Smooth muscle cell (in vitro differentiated cells): Measurements from ENCODE around the gene CD164. TPM values are rescaled to one million over a fixed set of nuclear protein-coding genes. Genes with fewer than 3 reads are reported as not detected.

Experiments
- DNase-seq: peaks from one replicate; lab custom pipeline; 2025; ENCODE audit not compliant: unreplicated experiment; lab: John Stamatoyannopoulos, UW
- H2AFZ ChIP-seq: fragments of 200-600 bp; sonication (generic); 2 replicates; pipeline ENCODE4 v1.6.0; 2016; ENCODE audit warnings: antibody characterized with exemption, low read depth, mild to moderate bottlenecking
- H3F3A ChIP-seq: fragments of 200-600 bp; sonication (generic); 2 replicates; pipeline ENCODE4 v1.6.0; 2017; ENCODE audit warnings: antibody characterized with exemption, low read depth
- H3K27ac ChIP-seq: fragments of 200-600 bp; sonication (generic); 2 replicates; pipeline ENCODE4 v1.5.1; 2016; ENCODE audit warnings: low read depth, mild to moderate bottlenecking
- H3K27me3 ChIP-seq: fragments of 200-600 bp; sonication (generic); 2 replicates; pipeline ENCODE4 v1.6.1; 2016; ENCODE audit warnings: low read depth, mild to moderate bottlenecking
- H3K36me3 ChIP-seq: fragments of 200-600 bp; sonication (generic); 2 replicates; pipeline ENCODE4 v1.5.1; 2016; ENCODE audit warnings: low read depth
- H3K4me1 ChIP-seq: fragments of 200-600 bp; sonication (generic); 2 replicates; pipeline ENCODE4 v1.5.1; 2016; ENCODE audit warnings: low read depth
- H3K4me2 ChIP-seq: fragments of 200-600 bp; sonication (generic); 2 replicates; pipeline ENCODE4 v1.6.0; 2016; ENCODE audit warnings: mild to moderate bottlenecking
- H3K4me3 ChIP-seq: fragments of 200-600 bp; sonication (generic); 2 replicates; pipeline ENCODE4 v1.5.1; 2016; ENCODE audit warnings: mild to moderate bottlenecking
- H3K79me2 ChIP-seq: fragments of 200-600 bp; sonication (generic); 2 replicates; pipeline ENCODE4 v1.6.0; 2016; ENCODE audit warnings: low read depth, mild to moderate bottlenecking
- H3K9ac ChIP-seq: fragments of 200-600 bp; sonication (generic); 2 replicates; pipeline ENCODE4 v1.6.0; 2016; ENCODE audit warnings: low read depth
- H3K9me3 ChIP-seq: fragments of 200-600 bp; sonication (generic); replicated peaks from 2 replicates; pipeline ENCODE4 v1.5.1; 2016; ENCODE audit warnings: low read depth
- H4K20me1 ChIP-seq: fragments of 200-600 bp; sonication (generic); 2 replicates; pipeline ENCODE4 v1.6.0; 2016; ENCODE audit warnings: low read depth
- CTCF ChIP-seq: fragments of 200-600 bp; sonication (generic); IDR thresholded peaks from 2 replicates; pipeline ENCODE4 v1.5.1; 2017; ENCODE audit warnings: borderline replicate concordance, mild to moderate bottlenecking, antibody characterized with exemption; ENCODE audit not compliant: insufficient read depth, poor library complexity, severe bottlenecking
- WGBS: methylation state at CpG from one replicate; pipeline ENCODE4 v1.1.7; 2016; ENCODE audit warnings: low lambda C conversion rate; 5-methylcytosine and 5-hydroxymethylcytosine counted together
- polyA plus RNA-seq: library from polyadenylated mRNA; unstranded; fragments of >200 nt; fragmentation: Nextera tagmentation; extraction: Ambion mirVana; gene quantifications from 2 replicates; pipeline ENCODE4 v1.2.1, GENCODE V29; 2016
- total RNA-seq: library from RNA; depleted of rRNA; stranded (reverse); fragments of >200 nt; gene quantifications from 2 replicates; pipeline ENCODE4 v1.2.3, GENCODE V29; 2014

Gene CD164
- total and polyA plus RNA-seq, 2 experiments from 2014 or later: 305 to 495 TPM

- no peak for DNase-seq
- peaks cover 34% of the 10 kb centered on the region for H3K36me3 ChIP-seq
Observed at GRCh38 chr6:109363753-109364152, 18.5 kb downstream of the CD164 start.

GRCh38 chr6:109362102-109362884 is 20.0 kb downstream of the CD164 start:
- Histone ChIP-seq H3K79me2 (peaks cover 16% of the 10 kb centered on the region), H4K20me1 (peaks cover 43% of the 10 kb centered on the region), H3K4me2 (no peak overlapping the region), H2AFZ (no peak overlapping the region), H3F3A (no peaks in the 10 kb centered on the region), H3K27me3 (no peaks in the 10 kb centered on the region), H3K9ac (no peak overlapping the region), H3K9me3 (no peaks in the 10 kb centered on the region), H3K36me3 (peaks cover 24% of the 10 kb centered on the region), H3K4me1 (no peaks in the 10 kb centered on the region), H3K4me3 (no peak overlapping the region), H3K27ac (no peak overlapping the region)
- TF ChIP-seq CTCF: no peak
- DNase-seq: no peak
- 98% methylated on average over 7 of the region's 7 CpGs for WGBS

More at GRCh38 chr6:109363753-109364152, 18.5 kb downstream of the CD164 start:
- H3K4me1 ChIP-seq: no peaks in the 10 kb centered on the region
- H3K27me3 ChIP-seq: no peaks in the 10 kb centered on the region
- 96% methylated on average over 2 of the region's 2 CpGs for WGBS
- no peak overlapping the region for H2AFZ ChIP-seq
- H3K9ac ChIP-seq: no peak overlapping the region
- H4K20me1 ChIP-seq: peaks cover 51% of the 10 kb centered on the region
- H3K27ac ChIP-seq: no peak overlapping the region
- H3K9me3 ChIP-seq: no peaks in the 10 kb centered on the region
- no peaks in the 10 kb centered on the region for H3F3A ChIP-seq
- no peak for TF ChIP-seq CTCF
- H3K4me2 ChIP-seq: no peak overlapping the region
- peaks cover 19% of the 10 kb centered on the region for H3K79me2 ChIP-seq
- H3K4me3 ChIP-seq: no peak overlapping the region

- no peak overlapping the region for H3K9ac ChIP-seq
- no peaks in the 10 kb centered on the region for H3F3A ChIP-seq
- no peak for DNase-seq
- H3K4me1 ChIP-seq: no peaks in the 10 kb centered on the region
- TF ChIP-seq CTCF: no peak
- H3K27ac ChIP-seq: no peak overlapping the region
- H3K27me3 ChIP-seq: no peaks in the 10 kb centered on the region
- peaks cover 41% of the 10 kb centered on the region for H4K20me1 ChIP-seq
- H3K36me3 ChIP-seq: peaks cover 18% of the 10 kb centered on the region
- no peak overlapping the region for H2AFZ ChIP-seq
- H3K9me3 ChIP-seq: no peaks in the 10 kb centered on the region
- H3K4me3 ChIP-seq: no peak overlapping the region
- no peak overlapping the region for H3K4me2 ChIP-seq
- H3K79me2 ChIP-seq: peaks cover 11% of the 10 kb centered on the region
Observed at GRCh38 chr6:109360791-109361190, 21.5 kb downstream of the CD164 start.

- Histone ChIP-seq H3K9ac (no peak overlapping the region), H3K27me3 (no peaks in the 10 kb centered on the region), H3K4me3 (no peak overlapping the region), H2AFZ (no peak overlapping the region), H3K27ac (no peak overlapping the region), H3F3A (no peaks in the 10 kb centered on the region), H3K4me1 (no peaks in the 10 kb centered on the region), H4K20me1 (peaks cover 41% of the 10 kb centered on the region), H3K79me2 (peaks cover 11% of the 10 kb centered on the region), H3K36me3 (peaks cover 18% of the 10 kb centered on the region), H3K9me3 (no peaks in the 10 kb centered on the region), H3K4me2 (no peak overlapping the region)
- no peak for DNase-seq
- no peak for TF ChIP-seq CTCF
- 84% methylated on average over 1 of the region's 1 CpG for WGBS
Observed at GRCh38 chr6:109360281-109360680, 22.0 kb downstream of the CD164 start.
